Tibial nerve (tissue), 4 donors: ENCODE results near the gene CAMKMT. TPM values are rescaled to one million over a fixed set of nuclear protein-coding genes. Genes with fewer than 3 reads are reported as not detected.

ENCODE experiments used
- DNase-seq, 2 donors: peaks; one replicate each; pipeline ENCODE4 v3.0.0-alpha.2; 2019; ENCODE audit warnings: low spot score in 2 of 2
- H3K27ac ChIP-seq, 4 donors: fragments of 200-600 bp; sonication (generic) in 3 of 4; one replicate each; pipeline ENCODE4 v1.5.1; 2017 to 2019; ENCODE audit warnings: mild to moderate bottlenecking in 1 of 4
- H3K27me3 ChIP-seq, 2 donors: fragments of 200-600 bp; sonication (generic) in 1 of 2; one replicate each; pipeline versions ENCODE4 v1.5.1 to v1.6.0; 2017 to 2019
- H3K36me3 ChIP-seq, 3 donors: fragments of 200-600 bp; sonication (generic); one replicate each; pipeline ENCODE4 v1.5.1; 2018 to 2019
- H3K4me1 ChIP-seq, 4 donors: fragments of 200-600 bp; sonication (generic) in 3 of 4; one replicate each; pipeline ENCODE4 v1.5.1; 2017 to 2019
- H3K4me3 ChIP-seq, 4 donors: fragments of 200-600 bp; sonication (generic) in 3 of 4; one replicate each; pipeline ENCODE4 v1.5.1; 2017 to 2019; ENCODE audit warnings: mild to moderate bottlenecking in 1 of 4, moderate library complexity in 1 of 4
- H3K9me3 ChIP-seq, 4 donors: fragments of 200-600 bp; sonication (generic) in 3 of 4; one replicate each; pipeline ENCODE4 v1.5.1; 2017 to 2019
- EP300 ChIP-seq, 2 donors: sonication (generic); formaldehyde crosslinking; IDR thresholded peaks; one replicate each; pipeline ENCODE4 v1.6.1; 2017; ENCODE audit warnings: antibody characterized with exemption in 2 of 2, mild to moderate bottlenecking in 1 of 2
- POLR2A ChIP-seq, 2 donors: fragments of 450-650 bp; IDR thresholded peaks; one replicate each; pipeline ENCODE4 v1.6.1; 2017; ENCODE audit warnings: antibody characterized with exemption in 2 of 2, mild to moderate bottlenecking in 2 of 2, moderate library complexity in 2 of 2
- WGBS, 2 donors: methylation state at CpG; one replicate each; pipeline ENCODE4 v1.1.5; 2018; 5-methylcytosine and 5-hydroxymethylcytosine counted together
- total RNA-seq, 4 donors: library from RNA; depleted of rRNA; stranded (reverse); fragments of >200 nt; gene quantifications; one replicate each; pipeline ENCODE4 v1.1.0, GENCODE V29; 2016
- TF ChIP-seq, protein P1 (sequence below), 5 experiments: fragments of 200-600 bp in 3 of 5; fragments of 450-650 bp in 2 of 5; sonication (generic) in 3 of 5; IDR thresholded peaks; one replicate each; pipeline ENCODE4 v1.5.1; 2016 to 2019; ENCODE audit warnings: antibody characterized with exemption in 5 of 5, mild to moderate bottlenecking in 3 of 5, moderate library complexity in 2 of 5

CAMKMT gene
- total RNA-seq, 4 donors from 2014 or later: 8.4 to 14.1 (median 9.7) TPM

DNA sequence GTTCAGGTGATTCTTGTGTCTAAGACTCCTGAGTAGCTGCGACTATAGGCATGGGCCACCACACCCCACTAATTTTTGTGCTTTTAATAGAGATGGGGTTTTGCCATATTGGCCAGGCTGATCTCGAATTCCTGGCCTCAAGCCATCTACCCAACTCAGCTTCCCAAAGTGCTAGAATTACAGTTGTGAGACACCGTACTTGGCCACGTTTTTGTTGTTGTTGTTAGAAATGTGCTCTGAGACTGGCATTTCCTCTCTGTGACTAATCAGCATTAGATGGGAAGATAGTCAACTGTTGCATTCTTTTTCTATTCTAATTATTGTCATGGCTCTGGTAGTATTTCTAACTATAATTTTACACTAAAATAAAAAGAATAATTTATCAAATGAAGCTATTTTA is 191.7 kb downstream of the CAMKMT start:
- Histone ChIP-seq H3K4me3 (no peak overlapping the region), H3K27ac (no peak overlapping the region), H3K4me1 (no peaks in the 10 kb centered on the region), H3K9me3 (no peaks in the 10 kb centered on the region), H3K27me3 (no peaks in the 10 kb centered on the region), H3K36me3 (peaks cover 0 to 2% (median 0%) of the 10 kb centered on the region in 3 donors)
- DNase-seq: no peak
- 72 to 75% methylated on average over 4 of the region's 4 CpGs for WGBS, 2 donors
- TF ChIP-seq EP300 (IDR thresholded peaks at IDR 0.05) (no peak), POLR2A (IDR thresholded peaks at IDR 0.05) (no peak)
- TF ChIP-seq, protein P1, sequence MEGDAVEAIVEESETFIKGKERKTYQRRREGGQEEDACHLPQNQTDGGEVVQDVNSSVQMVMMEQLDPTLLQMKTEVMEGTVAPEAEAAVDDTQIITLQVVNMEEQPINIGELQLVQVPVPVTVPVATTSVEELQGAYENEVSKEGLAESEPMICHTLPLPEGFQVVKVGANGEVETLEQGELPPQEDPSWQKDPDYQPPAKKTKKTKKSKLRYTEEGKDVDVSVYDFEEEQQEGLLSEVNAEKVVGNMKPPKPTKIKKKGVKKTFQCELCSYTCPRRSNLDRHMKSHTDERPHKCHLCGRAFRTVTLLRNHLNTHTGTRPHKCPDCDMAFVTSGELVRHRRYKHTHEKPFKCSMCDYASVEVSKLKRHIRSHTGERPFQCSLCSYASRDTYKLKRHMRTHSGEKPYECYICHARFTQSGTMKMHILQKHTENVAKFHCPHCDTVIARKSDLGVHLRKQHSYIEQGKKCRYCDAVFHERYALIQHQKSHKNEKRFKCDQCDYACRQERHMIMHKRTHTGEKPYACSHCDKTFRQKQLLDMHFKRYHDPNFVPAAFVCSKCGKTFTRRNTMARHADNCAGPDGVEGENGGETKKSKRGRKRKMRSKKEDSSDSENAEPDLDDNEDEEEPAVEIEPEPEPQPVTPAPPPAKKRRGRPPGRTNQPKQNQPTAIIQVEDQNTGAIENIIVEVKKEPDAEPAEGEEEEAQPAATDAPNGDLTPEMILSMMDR (IDR thresholded peaks at IDR 0.05): no peak

DNA sequence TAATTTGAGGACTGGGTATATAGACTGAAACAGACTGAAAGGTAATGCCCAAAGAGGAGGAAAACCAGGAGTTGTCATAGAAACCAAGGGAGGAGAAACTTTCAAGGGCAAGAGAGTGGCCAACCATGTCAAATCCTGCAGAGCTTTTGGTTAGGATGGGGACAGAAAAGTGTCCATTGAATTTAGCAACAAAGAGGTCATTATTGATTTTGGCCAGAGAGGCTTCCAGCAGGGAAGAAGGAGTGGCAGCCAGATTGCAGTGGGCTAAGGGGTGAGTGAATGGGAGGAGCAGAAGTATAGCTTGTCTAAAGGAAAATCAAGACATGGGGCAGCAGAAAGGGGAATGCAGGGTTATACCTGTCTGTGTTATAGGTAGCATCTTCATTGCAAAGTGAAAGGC is 194.0 kb downstream of the CAMKMT start:
- H3K4me1 ChIP-seq: no peaks in the 10 kb centered on the region
- no peaks in the 10 kb centered on the region for H3K9me3 ChIP-seq
- no peak overlapping the region for H3K4me3 ChIP-seq
- TF ChIP-seq EP300 (IDR thresholded peaks at IDR 0.05): no peak
- TF ChIP-seq, protein P1 (IDR thresholded peaks at IDR 0.05): no peak
- no peak for TF ChIP-seq POLR2A (IDR thresholded peaks at IDR 0.05)
- DNase-seq: no peak
- H3K27me3 ChIP-seq: no peaks in the 10 kb centered on the region
- peaks cover 0 to 4% (median 0%) of the 10 kb centered on the region in 3 donors for H3K36me3 ChIP-seq
- H3K27ac ChIP-seq: no peak overlapping the region

DNA sequence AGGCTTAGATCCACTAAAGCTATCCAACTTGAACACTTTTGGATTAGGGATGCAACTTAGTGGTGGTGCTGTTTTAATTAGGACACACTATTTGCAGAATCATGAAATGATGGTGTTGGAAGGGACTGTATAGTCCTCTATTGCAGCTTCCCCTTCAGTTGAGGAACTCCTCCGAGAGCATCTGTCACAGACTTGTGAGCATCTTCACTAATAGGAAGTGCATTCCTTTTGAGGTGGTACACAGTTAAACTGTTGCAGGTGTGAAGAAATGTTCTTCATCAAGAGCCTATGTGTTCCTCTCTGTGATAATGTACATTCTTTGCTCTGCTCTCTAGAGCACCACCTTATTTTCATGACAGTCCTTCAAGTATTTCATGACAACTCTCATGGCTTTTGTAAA is 197.4 kb downstream of the CAMKMT start:
- DNase-seq: no peak
- H3K27ac ChIP-seq: no peak overlapping the region
- WGBS, 2 donors: 86 to 89% methylated on average over 1 of the region's 1 CpG
- H3K27me3 ChIP-seq: no peaks in the 10 kb centered on the region
- H3K36me3 ChIP-seq: peaks cover 0 to 4% (median 0%) of the 10 kb centered on the region in 3 donors
- no peaks in the 10 kb centered on the region for H3K4me1 ChIP-seq
- H3K4me3 ChIP-seq: no peak overlapping the region
- H3K9me3 ChIP-seq: no peaks in the 10 kb centered on the region
- no peak for TF ChIP-seq POLR2A (IDR thresholded peaks at IDR 0.05)
- TF ChIP-seq EP300 (IDR thresholded peaks at IDR 0.05): no peak
- TF ChIP-seq, protein P1 (IDR thresholded peaks at IDR 0.05): no peak

DNA sequence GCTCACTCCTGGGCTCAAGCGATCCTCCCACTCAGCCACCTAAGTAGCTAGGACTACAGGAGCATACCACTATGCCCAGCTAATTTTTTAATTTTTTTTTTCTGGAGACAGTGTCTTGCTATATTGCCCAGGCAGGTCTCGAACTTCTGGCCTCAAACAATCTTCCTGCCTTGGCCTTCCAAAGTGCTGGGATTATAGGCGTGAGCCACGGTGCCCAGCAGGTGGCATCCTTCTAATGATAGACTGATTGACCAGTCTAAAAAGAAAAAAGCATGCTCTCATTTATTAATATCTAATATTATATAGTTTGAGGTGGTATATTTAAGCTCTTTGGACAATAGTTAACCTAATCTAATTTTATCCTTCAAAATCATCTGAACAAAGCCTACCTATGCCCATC is 198.6 kb downstream of the CAMKMT start:
- Histone ChIP-seq H3K27me3 (no peaks in the 10 kb centered on the region), H3K4me1 (no peaks in the 10 kb centered on the region), H3K4me3 (no peak overlapping the region), H3K27ac (no peak overlapping the region), H3K9me3 (no peaks in the 10 kb centered on the region), H3K36me3 (peaks cover 0 to 4% (median 0%) of the 10 kb centered on the region in 3 donors)
- TF ChIP-seq POLR2A (IDR thresholded peaks at IDR 0.05) (no peak), EP300 (IDR thresholded peaks at IDR 0.05) (no peak)
- TF ChIP-seq, protein P1 (IDR thresholded peaks at IDR 0.05): no peak
- 83 to 89% methylated on average over 4 of the region's 4 CpGs for WGBS, 2 donors
- no peak for DNase-seq

DNA sequence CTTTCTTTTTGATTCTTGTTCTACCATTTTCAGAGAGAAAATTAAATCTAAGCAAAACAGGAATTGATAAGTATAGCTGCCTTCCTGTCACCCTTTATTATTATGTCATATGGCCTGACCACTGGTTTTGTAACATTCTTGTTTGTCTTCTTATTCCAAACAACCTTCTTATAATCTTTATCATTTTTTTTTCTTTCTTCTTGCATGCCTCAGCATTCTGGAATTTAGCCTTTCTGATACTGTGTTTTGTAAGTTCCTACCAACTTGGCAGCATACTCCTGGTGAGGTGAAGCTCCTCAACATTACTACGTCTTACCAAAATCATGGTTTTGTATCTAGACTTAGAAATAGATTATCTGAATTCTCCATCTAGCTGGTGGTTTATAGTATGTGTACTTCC is 199.2 kb downstream of the CAMKMT start:
- H3K27ac ChIP-seq: no peak overlapping the region
- WGBS, 2 donors: 87 to 90% methylated on average over 1 of the region's 1 CpG
- H3K4me3 ChIP-seq: no peak overlapping the region
- no peak for DNase-seq
- no peaks in the 10 kb centered on the region for H3K4me1 ChIP-seq
- no peaks in the 10 kb centered on the region for H3K9me3 ChIP-seq
- TF ChIP-seq, protein P1 (IDR thresholded peaks at IDR 0.05): no peak
- TF ChIP-seq EP300 (IDR thresholded peaks at IDR 0.05): no peak
- no peaks in the 10 kb centered on the region for H3K27me3 ChIP-seq
- H3K36me3 ChIP-seq: peaks cover 0 to 4% (median 0%) of the 10 kb centered on the region in 3 donors
